Measurements from ENCODE around the gene FLT1. TPM values are rescaled to one million over a fixed set of nuclear protein-coding genes. Genes with fewer than 3 reads are reported as not detected.

The FLT1 gene
- polyA plus RNA-seq (ENCODE audit: insufficient read length in 4 of 4): 10 to 100 TPM; 44.6 to 61.8 (median 53.6) TPM

GRCh38 chr13:28494778-28495537, at the start of gene FLT1:
Gene FLT1 (minus strand): TSS chr13:28495128. CDS start chr13:28494843, 285 bp downstream.
- no peak for DNase-seq (ENCODE audit: low read depth in 4 of 4, low spot score in 3 of 4)

- no peak for DNase-seq (ENCODE audit: low read depth in 4 of 4, low spot score in 3 of 4)
These were observed 49.1 kb upstream of the FLT1 start for GRCh38 chr13:28544026-28544425.

GRCh38 chr13:28542804-28543203, 47.9 kb upstream of the FLT1 start:
- DNase-seq (ENCODE audit: low read depth in 4 of 4, low spot score in 3 of 4): no peak

- DNase-seq (ENCODE audit: low read depth in 4 of 4, low spot score in 3 of 4): no peak
These were observed 47.0 kb upstream of the FLT1 start for GRCh38 chr13:28541966-28542365.

- no peak for DNase-seq (ENCODE audit: low read depth in 4 of 4, low spot score in 3 of 4)
These were observed 45.7 kb upstream of the FLT1 start for GRCh38 chr13:28540612-28541011.

GRCh38 chr13:28539625-28540286, 44.8 kb upstream of the FLT1 start:
- DNase-seq (ENCODE audit: low read depth in 4 of 4, low spot score in 3 of 4): no peak

GRCh38 chr13:28538932-28539331, 44.0 kb upstream of the FLT1 start:
- no peak for DNase-seq (ENCODE audit: low read depth in 4 of 4, low spot score in 3 of 4)

GRCh38 chr13:28537171-28537570, 42.2 kb upstream of the FLT1 start:
- DNase-seq (ENCODE audit: low read depth in 4 of 4, low spot score in 3 of 4): no peak

- no peak for DNase-seq (ENCODE audit: low read depth in 4 of 4, low spot score in 3 of 4)
These were observed 41.4 kb upstream of the FLT1 start for GRCh38 chr13:28536371-28536770.

- no peak for DNase-seq (ENCODE audit: low read depth in 4 of 4, low spot score in 3 of 4)
These were observed 40.8 kb upstream of the FLT1 start for GRCh38 chr13:28535734-28536133.

GRCh38 chr13:28534801-28535200, 39.9 kb upstream of the FLT1 start:
- no peak for DNase-seq (ENCODE audit: low read depth in 4 of 4, low spot score in 3 of 4)

- DNase-seq (ENCODE audit: low read depth in 4 of 4, low spot score in 3 of 4): no peak
These were observed 39.3 kb upstream of the FLT1 start for GRCh38 chr13:28534210-28534609.

- DNase-seq (ENCODE audit: low read depth in 4 of 4, low spot score in 3 of 4): no peak
These were observed 38.7 kb upstream of the FLT1 start for GRCh38 chr13:28533441-28534166.

- DNase-seq (ENCODE audit: low read depth in 4 of 4, low spot score in 3 of 4): no peak
These were observed 38.2 kb upstream of the FLT1 start for GRCh38 chr13:28533125-28533436.

GRCh38 chr13:28532388-28533124, 37.6 kb upstream of the FLT1 start:
- peak in 1 of 4 donors; percentile 20 for DNase-seq (ENCODE audit: low read depth in 4 of 4, low spot score in 3 of 4)

GRCh38 chr13:28531845-28532387, 37.0 kb upstream of the FLT1 start:
- DNase-seq (ENCODE audit: low read depth in 4 of 4, low spot score in 3 of 4): no peak

- DNase-seq (ENCODE audit: low read depth in 4 of 4, low spot score in 3 of 4): peak in 3 of 4 donors; percentile 29 to 50 (median 42)
These were observed 36.3 kb upstream of the FLT1 start for GRCh38 chr13:28531077-28531844.

- DNase-seq (ENCODE audit: low read depth in 4 of 4, low spot score in 3 of 4): no peak
These were observed 35.8 kb upstream of the FLT1 start for GRCh38 chr13:28530729-28531076.

- no peak for DNase-seq (ENCODE audit: low read depth in 4 of 4, low spot score in 3 of 4)
These were observed 34.9 kb upstream of the FLT1 start for GRCh38 chr13:28529836-28530235.

GRCh38 chr13:28528848-28529247, 33.9 kb upstream of the FLT1 start:
- no peak for DNase-seq (ENCODE audit: low read depth in 4 of 4, low spot score in 3 of 4)
